ENCODE measurements around the gene TPPP3.

GRCh38 chr16:67426950-67427349 is 33.7 kb upstream of the TPPP3 start:
- no peak for TF ChIP-seq CTCF (IDR thresholded peaks at IDR 0.05)
- no peak for TF ChIP-seq POLR2A (IDR thresholded peaks at IDR 0.05)
